ENCODE results near the gene YWHAG. TPM values are rescaled to one million over a fixed set of nuclear protein-coding genes. Genes with fewer than 3 reads are reported as not detected.

The YWHAG gene
- total RNA-seq, 1 donor from 2014 or later, result 132 TPM

GRCh38 chr7:76357475-76358010, 1.2 kb downstream of the YWHAG start:
- DNase-seq (ENCODE audit: low spot score, unreplicated experiment), result no peak
- Mint-ChIP-seq H3K27me3 (no peaks in the 10 kb centered on the region), H3K9me3 (ENCODE audit: low read depth) (no peaks in the 10 kb centered on the region), H3K4me3 (ENCODE audit: low read depth) (peak overlapping the region; percentile 95), H3K27ac (peak overlapping the region; percentile 99), H3K36me3 (ENCODE audit: insufficient read depth) (peaks cover 17% of the 10 kb centered on the region), H3K4me1 (ENCODE audit: low read depth) (peaks cover 25% of the 10 kb centered on the region)
- no peak for TF ChIP-seq CTCF (IDR thresholded peaks at IDR 0.05; ENCODE audit: unreplicated experiment)

- peaks cover 25% of the 10 kb centered on the region for H3K4me1 Mint-ChIP-seq (ENCODE audit: low read depth)
- H3K9me3 Mint-ChIP-seq (ENCODE audit: low read depth), result peaks cover 2% of the 10 kb centered on the region
- no peak for TF ChIP-seq CTCF (IDR thresholded peaks at IDR 0.05; ENCODE audit: unreplicated experiment)
- peaks cover 23% of the 10 kb centered on the region for H3K36me3 Mint-ChIP-seq (ENCODE audit: insufficient read depth)
- peak overlapping the region; percentile 95 for H3K4me3 Mint-ChIP-seq (ENCODE audit: low read depth)
- H3K27ac Mint-ChIP-seq, result peak overlapping the region; percentile 99
- no peak for DNase-seq (ENCODE audit: low spot score, unreplicated experiment)
- H3K27me3 Mint-ChIP-seq, result no peaks in the 10 kb centered on the region
Observed at GRCh38 chr7:76356823-76357222, 2.0 kb downstream of the YWHAG start.

GRCh38 chr7:76356115-76356514, 2.7 kb downstream of the YWHAG start:
- H3K4me1 Mint-ChIP-seq (ENCODE audit: low read depth), result peaks cover 25% of the 10 kb centered on the region

GRCh38 chr7:76354981-76355730, 3.6 kb downstream of the YWHAG start:
- Mint-ChIP-seq H3K27me3 (no peaks in the 10 kb centered on the region), H3K4me3 (ENCODE audit: low read depth) (no peak overlapping the region), H3K9me3 (ENCODE audit: low read depth) (peaks cover 3% of the 10 kb centered on the region), H3K4me1 (ENCODE audit: low read depth) (peaks cover 25% of the 10 kb centered on the region), H3K27ac (peak overlapping the region; percentile 21), H3K36me3 (ENCODE audit: insufficient read depth) (peaks cover 35% of the 10 kb centered on the region)
- TF ChIP-seq CTCF (IDR thresholded peaks at IDR 0.05; ENCODE audit: unreplicated experiment), result no peak
- DNase-seq (ENCODE audit: low spot score, unreplicated experiment), result no peak

More at GRCh38 chr7:76356115-76356514, 2.7 kb downstream of the YWHAG start:
- no peak for TF ChIP-seq CTCF (IDR thresholded peaks at IDR 0.05; ENCODE audit: unreplicated experiment)
- Mint-ChIP-seq H3K9me3 (ENCODE audit: low read depth) (peaks cover 3% of the 10 kb centered on the region), H3K27ac (peak overlapping the region; percentile 10), H3K27me3 (no peaks in the 10 kb centered on the region), H3K4me3 (ENCODE audit: low read depth) (peak overlapping the region; percentile 9), H3K36me3 (ENCODE audit: insufficient read depth) (peaks cover 28% of the 10 kb centered on the region)
- no peak for DNase-seq (ENCODE audit: low spot score, unreplicated experiment)

- H3K4me3 Mint-ChIP-seq (ENCODE audit: low read depth), result no peak overlapping the region
- DNase-seq (ENCODE audit: low spot score, unreplicated experiment), result no peak
- H3K27ac Mint-ChIP-seq, result no peak overlapping the region
- H3K27me3 Mint-ChIP-seq, result no peaks in the 10 kb centered on the region
- H3K4me1 Mint-ChIP-seq (ENCODE audit: low read depth), result peaks cover 21% of the 10 kb centered on the region
- no peak for TF ChIP-seq CTCF (IDR thresholded peaks at IDR 0.05; ENCODE audit: unreplicated experiment)
- peaks cover 40% of the 10 kb centered on the region for H3K36me3 Mint-ChIP-seq (ENCODE audit: insufficient read depth)
- peaks cover 3% of the 10 kb centered on the region for H3K9me3 Mint-ChIP-seq (ENCODE audit: low read depth)
Observed at GRCh38 chr7:76354516-76354915, 4.3 kb downstream of the YWHAG start.

Measured in progenitor cell of endocrine pancreas (in vitro differentiated cells).